Stimulated activated CD8-positive, alpha-beta memory T cell treated with anti-CD3 and anti-CD28 coated beads, Interleukin-12 subunit alpha, Interleukin-12 subunit beta, amount 100 ng/mL, for 24 hours (primary cell): ENCODE data around the gene TNS1.
"Not testable (repeated sequence)": the region's sequence is repeated elsewhere in the genome, so short reads cannot be mapped to it uniquely, and the experiment has no call there.

Experiments used
- DNase-seq: peaks from one replicate; pipeline ENCODE4 v3.0.0-alpha.2; 2020; ENCODE audit errors: extremely low read depth

Gene TNS1

GRCh38 chr2:218029366-218030360 is 26.9 kb upstream of the TNS1 start:
- DNase-seq: no peak

GRCh38 chr2:218028562-218029348 is 26.0 kb upstream of the TNS1 start:
- no peak for DNase-seq

GRCh38 chr2:218028189-218028495 is 25.3 kb upstream of the TNS1 start:
- no peak for DNase-seq

GRCh38 chr2:218027426-218028188 is 24.8 kb upstream of the TNS1 start:
- DNase-seq: no peak

- no peak for DNase-seq
Measured at GRCh38 chr2:218026676-218027425, 24.1 kb upstream of the TNS1 start.

- DNase-seq: no peak
Measured at GRCh38 chr2:218026244-218026643, 23.4 kb upstream of the TNS1 start.

- no peak for DNase-seq
Measured at GRCh38 chr2:218024871-218025270, 22.1 kb upstream of the TNS1 start.

GRCh38 chr2:218024336-218024735 is 21.5 kb upstream of the TNS1 start:
- no peak for DNase-seq

GRCh38 chr2:218023636-218024035 is 20.8 kb upstream of the TNS1 start:
- DNase-seq: no peak

GRCh38 chr2:218022851-218023530 is 20.2 kb upstream of the TNS1 start:
- no peak for DNase-seq

- DNase-seq: no peak
Measured at GRCh38 chr2:218022131-218022850, 19.5 kb upstream of the TNS1 start.

GRCh38 chr2:218021536-218022071 is 18.8 kb upstream of the TNS1 start:
- no peak for DNase-seq

- no peak for DNase-seq
Measured at GRCh38 chr2:218020966-218021535, 18.3 kb upstream of the TNS1 start.

- DNase-seq: no peak
Measured at GRCh38 chr2:218020281-218020680, 17.5 kb upstream of the TNS1 start.

- DNase-seq: no peak
Measured at GRCh38 chr2:218019411-218020060, 16.7 kb upstream of the TNS1 start.

- DNase-seq: not testable (repeated sequence)
Measured at GRCh38 chr2:218018842-218019125, 16.0 kb upstream of the TNS1 start.

GRCh38 chr2:218017211-218018053 is 14.6 kb upstream of the TNS1 start:
- DNase-seq: no peak

- no peak for DNase-seq
Measured at GRCh38 chr2:218016810-218017209, 14.0 kb upstream of the TNS1 start.
